Thoracic aorta (tissue), 2 donors: Measurements from ENCODE around the gene CLEC11A. TPM values are rescaled to one million over a fixed set of nuclear protein-coding genes. Genes with fewer than 3 reads are reported as not detected.
"Not testable (repeated sequence)": the region's sequence is repeated elsewhere in the genome, so short reads cannot be mapped to it uniquely, and the experiment has no call there.

Source experiments
- ATAC-seq: fragments of 150-250 bp; one replicate; pipeline ENCODE4 v1.8.0; 2017; ENCODE audit warnings: low read depth; ENCODE audit not compliant: insufficient number of reproducible peaks, low FRiP score
- DNase-seq: peaks from one replicate; pipeline ENCODE4 v3.0.0-alpha.2; 2020; ENCODE audit warnings: low spot score
- H3K27ac ChIP-seq, 2 donors: fragments of 200-600 bp; sonication (generic); 1 replicate in 1 of 2; 2 replicates in 1 of 2; pipeline ENCODE4 v1.5.1; 2016; ENCODE audit warnings: mild to moderate bottlenecking in 2 of 2, moderate library complexity in 2 of 2
- H3K27me3 ChIP-seq: fragments of 200-600 bp; sonication (generic); replicated peaks from 2 replicates; pipeline ENCODE4 v1.6.0; 2016; ENCODE audit warnings: mild to moderate bottlenecking; ENCODE audit not compliant: insufficient read depth
- H3K36me3 ChIP-seq: fragments of 200-600 bp; sonication (generic); one replicate; pipeline ENCODE4 v1.5.1; 2016
- H3K4me1 ChIP-seq, 2 donors: fragments of 200-600 bp; sonication (generic); 1 replicate in 1 of 2; 2 replicates in 1 of 2; pipeline versions ENCODE4 v1.5.1 to v1.6.0; 2016; ENCODE audit warnings: low read depth in 2 of 2, mild to moderate bottlenecking in 1 of 2; ENCODE audit not compliant: control insufficient read depth in 1 of 2
- H3K4me3 ChIP-seq: fragments of 200-600 bp; sonication (generic); 2 replicates; pipeline ENCODE4 v1.5.1; 2016; ENCODE audit warnings: mild to moderate bottlenecking
- H3K9me3 ChIP-seq: fragments of 200-600 bp; sonication (generic); 2 replicates; pipeline ENCODE4 v1.5.1; 2016
- CTCF ChIP-seq: fragments of 200-600 bp; sonication (generic); IDR thresholded peaks from one replicate; pipeline ENCODE4 v1.5.1; 2019; ENCODE audit warnings: antibody characterized with exemption
- total RNA-seq, 2 donors: library from RNA; depleted of rRNA; stranded (reverse); fragments of >200 nt; gene quantifications; one replicate each; pipeline versions ENCODE4 v1.1.0 to v1.2.3, GENCODE V29; 2016

The CLEC11A gene
- total RNA-seq, 2 donors from 2014 or later, result 10.5 to 35.3 TPM

GRCh38 chr19:50768277-50768676, 45.1 kb downstream of the CLEC11A start:
- no peaks in the 10 kb centered on the region for H3K36me3 ChIP-seq
- H3K9me3 ChIP-seq, result peaks cover 2% of the 10 kb centered on the region
- H3K4me3 ChIP-seq, result no peak overlapping the region
- no peak for TF ChIP-seq CTCF
- ATAC-seq, result no peak
- H3K4me1 ChIP-seq, result no peaks in the 10 kb centered on the region
- no peaks in the 10 kb centered on the region for H3K27me3 ChIP-seq
- no peak for DNase-seq
- H3K27ac ChIP-seq, result no peak overlapping the region

DNA sequence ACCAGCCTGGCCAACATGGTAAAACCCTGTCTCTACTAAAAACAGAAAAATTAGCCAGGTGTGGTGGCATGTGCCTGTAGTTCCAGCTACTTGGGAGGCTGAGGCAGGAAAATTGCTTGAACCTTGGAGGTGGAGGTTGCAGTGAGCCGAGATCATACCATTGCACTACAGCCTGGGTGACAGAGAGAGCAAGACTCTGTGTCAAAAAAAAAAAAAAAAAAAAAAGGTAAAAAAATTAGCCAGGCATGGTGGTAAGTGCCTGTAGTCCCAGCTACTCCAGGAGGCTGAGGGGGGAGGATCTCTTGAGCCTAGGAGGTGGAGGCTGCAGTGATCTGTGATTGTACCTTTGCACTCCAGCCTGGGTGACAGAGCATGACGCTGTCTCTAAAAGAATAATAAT, 47.0 kb downstream of the CLEC11A start, which contains the start of gene GPR32:
TSS of gene GPR32 (plus strand) at position 301 of the 400 bp plus-strand sequence. CDS start 137 bp downstream, outside the sequence.
- not testable (repeated sequence) for H3K27me3 ChIP-seq, DNase-seq, ATAC-seq

DNA sequence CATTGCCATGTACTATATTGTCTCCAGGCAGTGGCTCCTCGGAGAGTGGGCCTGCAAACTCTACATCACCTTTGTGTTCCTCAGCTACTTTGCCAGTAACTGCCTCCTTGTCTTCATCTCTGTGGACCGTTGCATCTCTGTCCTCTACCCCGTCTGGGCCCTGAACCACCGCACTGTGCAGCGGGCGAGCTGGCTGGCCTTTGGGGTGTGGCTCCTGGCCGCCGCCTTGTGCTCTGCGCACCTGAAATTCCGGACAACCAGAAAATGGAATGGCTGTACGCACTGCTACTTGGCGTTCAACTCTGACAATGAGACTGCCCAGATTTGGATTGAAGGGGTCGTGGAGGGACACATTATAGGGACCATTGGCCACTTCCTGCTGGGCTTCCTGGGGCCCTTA, 47.7 kb downstream of the CLEC11A start:
- Histone ChIP-seq H3K27me3 (no peaks in the 10 kb centered on the region), H3K36me3 (no peaks in the 10 kb centered on the region), H3K4me3 (no peak overlapping the region), H3K9me3 (peaks cover 2% of the 10 kb centered on the region), H3K4me1 (no peaks in the 10 kb centered on the region), H3K27ac (no peak overlapping the region)
- ATAC-seq, result no peak
- no peak for TF ChIP-seq CTCF
- DNase-seq, result no peak

More for the DNA sequence above, 47.0 kb downstream of the CLEC11A start, which contains the start of gene GPR32:
- not testable (repeated sequence) for H3K4me3 ChIP-seq, H3K36me3 ChIP-seq, H3K9me3 ChIP-seq, H3K27ac ChIP-seq, H3K4me1 ChIP-seq

GRCh38 chr19:50772476-50772875, 49.3 kb downstream of the CLEC11A start:
- TF ChIP-seq CTCF, result no peak
- H3K4me1 ChIP-seq, result no peaks in the 10 kb centered on the region
- no peak for DNase-seq
- H3K27ac ChIP-seq, result no peak overlapping the region
- no peaks in the 10 kb centered on the region for H3K36me3 ChIP-seq
- no peaks in the 10 kb centered on the region for H3K27me3 ChIP-seq
- no peak for ATAC-seq
- H3K4me3 ChIP-seq, result no peak overlapping the region
- H3K9me3 ChIP-seq, result peaks cover 9% of the 10 kb centered on the region

GRCh38 chr19:50772912-50773311, 49.7 kb downstream of the CLEC11A start:
- DNase-seq, H3K27me3 ChIP-seq, H3K27ac ChIP-seq, H3K36me3 ChIP-seq, H3K4me3 ChIP-seq, H3K9me3 ChIP-seq, H3K4me1 ChIP-seq, ATAC-seq: not testable (repeated sequence)

GRCh38 chr19:50773454-50773853, 50.3 kb downstream of the CLEC11A start:
- not testable (repeated sequence) for DNase-seq, H3K4me3 ChIP-seq, H3K27me3 ChIP-seq, H3K9me3 ChIP-seq, ATAC-seq, H3K36me3 ChIP-seq, H3K4me1 ChIP-seq, H3K27ac ChIP-seq

Other genes with a start within 250 kb of the CLEC11A start
- 100 to 1,000 TPM in 1 of 2 donors, 10 to 100 TPM in 1; 85.6 to 139 TPM for gene EMC10, start 246.9 kb upstream of the CLEC11A start, total RNA-seq
- under 1 TPM in 1 of 2 donors, not detected in 1; 0.56 TPM for gene GARIN5A, start 246.5 kb upstream of the CLEC11A start, total RNA-seq
- gene JOSD2, start 212.2 kb upstream of the CLEC11A start, total RNA-seq, result 10 to 100 TPM; 11.6 to 34.7 TPM
- gene ASPDH, start 209.5 kb upstream of the CLEC11A start, total RNA-seq, result not detected
- gene LRRC4B, start 154.9 kb upstream of the CLEC11A start, total RNA-seq, result 10 to 100 TPM in 1 of 2 donors, 1 to 10 TPM in 1; 5.3 to 13.7 TPM
- gene SYT3, start 83.5 kb upstream of the CLEC11A start, total RNA-seq, result not detected
- not detected for gene C19orf81, start 73.9 kb upstream of the CLEC11A start, total RNA-seq
- 1 to 10 TPM in 1 of 2 donors, under 1 TPM in 1; 0.28 to 1.6 TPM for gene SHANK1, start 3.6 kb upstream of the CLEC11A start, total RNA-seq
- not detected for gene GPR32, start 47.1 kb downstream of the CLEC11A start, total RNA-seq
- gene ACP4, start 67.1 kb downstream of the CLEC11A start, total RNA-seq, result not detected
- not detected for gene KLK1, start 100.4 kb downstream of the CLEC11A start, total RNA-seq
- not detected for gene KLK15, start 110.2 kb downstream of the CLEC11A start, total RNA-seq
- not detected for gene KLK3, start 131.6 kb downstream of the CLEC11A start, total RNA-seq
- gene KLK2, start 150.1 kb downstream of the CLEC11A start, total RNA-seq, result not detected
- not detected for gene KLK4, start 188.0 kb downstream of the CLEC11A start, total RNA-seq
- not detected for gene KLK5, start 229.7 kb downstream of the CLEC11A start, total RNA-seq
- not detected for gene KLK6, start 246.2 kb downstream of the CLEC11A start, total RNA-seq